Raji (cell line): ENCODE data around the gene TAS2R50.

Experiments used
- POLR2A ChIP-seq: IDR thresholded peaks from 2 replicates; pipeline ENCODE4 v1.6.1; 2011; ENCODE audit warnings: low read depth, low read length, control low read depth; ENCODE audit not compliant: insufficient read depth

The TAS2R50 gene

GRCh38 chr12:10986812-10987211, at the start of gene TAS2R50:
TSS of gene TAS2R50 (minus strand) at chr12:10986912. CDS start at chr12:10986860, 52 bp downstream.
- TF ChIP-seq POLR2A, result no peak

GRCh38 chr12:11031307-11031706, 44.6 kb upstream of the TAS2R50 start, which contains the start of gene TAS2R31:
TSS of gene TAS2R31 (minus strand) at chr12:11031407. CDS start at chr12:11031335, 72 bp downstream.
- TF ChIP-seq POLR2A, result no peak

GRCh38 chr12:11026118-11026517, 39.4 kb upstream of the TAS2R50 start:
- TF ChIP-seq POLR2A, result no peak

- TF ChIP-seq POLR2A, result no peak
Observed at GRCh38 chr12:11023387-11023786, 36.7 kb upstream of the TAS2R50 start.

- no peak for TF ChIP-seq POLR2A
Observed at GRCh38 chr12:11022520-11022919, 35.8 kb upstream of the TAS2R50 start, which contains the start of gene TAS2R19. TSS of gene TAS2R19 (minus strand) at chr12:11022620. CDS start at chr12:11022571, 49 bp downstream.

- TF ChIP-seq POLR2A, result no peak
Observed at GRCh38 chr12:11016937-11017336, 30.2 kb upstream of the TAS2R50 start.

GRCh38 chr12:11015775-11016430, 29.2 kb upstream of the TAS2R50 start:
- TF ChIP-seq POLR2A, result no peak

GRCh38 chr12:11014234-11014633, 27.5 kb upstream of the TAS2R50 start:
- no peak for TF ChIP-seq POLR2A

GRCh38 chr12:11007608-11008007, 20.9 kb upstream of the TAS2R50 start:
- TF ChIP-seq POLR2A, result no peak

- TF ChIP-seq POLR2A, result no peak
Observed at GRCh38 chr12:10998204-10998603, 11.5 kb upstream of the TAS2R50 start, which contains the start of gene TAS2R20. TSS of gene TAS2R20 (minus strand) at chr12:10998304. CDS start at chr12:10997875, 429 bp downstream.

GRCh38 chr12:10994307-10994706, 7.6 kb upstream of the TAS2R50 start:
- TF ChIP-seq POLR2A, result no peak

GRCh38 chr12:10989107-10989506, 2.4 kb upstream of the TAS2R50 start:
- TF ChIP-seq POLR2A, result no peak

GRCh38 chr12:10982244-10982643, 4.5 kb downstream of the TAS2R50 start:
- TF ChIP-seq POLR2A, result no peak

- no peak for TF ChIP-seq POLR2A
Observed at GRCh38 chr12:10974965-10975364, 11.7 kb downstream of the TAS2R50 start.

- TF ChIP-seq POLR2A, result no peak
Observed at GRCh38 chr12:10968765-10969456, 17.8 kb downstream of the TAS2R50 start.

GRCh38 chr12:10967409-10967808, 19.3 kb downstream of the TAS2R50 start:
- no peak for TF ChIP-seq POLR2A
